Neural cell (in vitro differentiated cells): ENCODE data around the gene ACP4. TPM values are rescaled to one million over a fixed set of nuclear protein-coding genes. Genes with fewer than 3 reads are reported as not detected.

Experiments used
- H2AFZ ChIP-seq: fragments of 200-600, 300-800 bp; sonication (generic), shearing (Covaris generic); 2 replicates; pipeline ENCODE4 v1.6.0; 2014; ENCODE audit warnings: low read depth, mild to moderate bottlenecking, antibody characterized with exemption, low read length, moderate library complexity
- H3F3A ChIP-seq: fragments of 200-600 bp; shearing (Covaris generic); 2 replicates; pipeline ENCODE4 v1.6.1; 2016; ENCODE audit warnings: mild to moderate bottlenecking, moderate library complexity, mixed read lengths, antibody characterized with exemption, low read length; ENCODE audit not compliant: insufficient read depth, poor library complexity, severe bottlenecking
- H3K27ac ChIP-seq: fragments of 200-600, 300-800 bp; sonication (generic), shearing (Covaris generic); 2 replicates; pipeline ENCODE4 v1.5.1; 2014; ENCODE audit warnings: mild to moderate bottlenecking, low read length, moderate library complexity
- H3K27me3 ChIP-seq: fragments of 300-800, 200-600 bp; sonication (generic), shearing (Covaris generic); 2 replicates; pipeline ENCODE4 v1.6.0; 2014; ENCODE audit warnings: mild to moderate bottlenecking, low read depth, low read length, moderate library complexity; ENCODE audit not compliant: insufficient read depth
- H3K36me3 ChIP-seq: fragments of 300-800, 200-600 bp; sonication (generic), shearing (Covaris generic); 2 replicates; pipeline ENCODE4 v1.5.1; 2014; ENCODE audit warnings: mild to moderate bottlenecking, antibody characterized with exemption, low read length, moderate library complexity; ENCODE audit not compliant: insufficient read depth
- H3K4me2 ChIP-seq: fragments of 300-800, 200-600 bp; sonication (generic), shearing (Covaris generic); 2 replicates; pipeline ENCODE4 v1.6.0; 2014; ENCODE audit warnings: mild to moderate bottlenecking, low read length
- H3K4me3 ChIP-seq: fragments of 300-800, 200-600 bp; sonication (generic), shearing (Covaris generic); 2 replicates; pipeline ENCODE4 v1.5.1; 2014; ENCODE audit warnings: mild to moderate bottlenecking, low read length, moderate library complexity
- H3K79me2 ChIP-seq: fragments of 200-600 bp; shearing (Covaris generic); replicated peaks from 2 replicates; pipeline ENCODE4 v1.6.0; 2014; ENCODE audit warnings: mild to moderate bottlenecking, low read length, moderate library complexity; ENCODE audit not compliant: insufficient read depth
- H3K9ac ChIP-seq: fragments of 300-800, 200-600 bp; sonication (generic), shearing (Covaris generic); 2 replicates; pipeline ENCODE4 v1.6.1; 2016; ENCODE audit warnings: mild to moderate bottlenecking, low read length, mixed read lengths
- H3K9me2 ChIP-seq: fragments of 200-600 bp; shearing (Covaris generic); 2 replicates; pipeline ENCODE4 v1.6.1; 2016; ENCODE audit warnings: mild to moderate bottlenecking, low read length, mixed read lengths; ENCODE audit not compliant: insufficient read depth
- H3K9me3 ChIP-seq: fragments of 200-600, 300-800 bp; sonication (generic), shearing (Covaris generic); 2 replicates; pipeline ENCODE4 v1.6.1; 2016; ENCODE audit warnings: mild to moderate bottlenecking, mixed run types, low read length, moderate library complexity, mixed read lengths
- H4K20me1 ChIP-seq: fragments of 200-600 bp; shearing (Covaris generic); 2 replicates; pipeline ENCODE4 v1.6.1; 2016; ENCODE audit warnings: mild to moderate bottlenecking, mixed run types; ENCODE audit not compliant: insufficient read depth
- EZH2 ChIP-seq: fragments of 200-600, 300-800 bp; shearing (Covaris generic), sonication (generic); IDR thresholded peaks from 2 replicates; pipeline ENCODE4 v1.6.1; 2014; ENCODE audit warnings: antibody characterized with exemption, low read length, borderline replicate concordance, mild to moderate bottlenecking; ENCODE audit not compliant: insufficient read depth, poor library complexity, severe bottlenecking
- MXI1 ChIP-seq: fragments of 450-650 bp; conservative IDR thresholded peaks from 2 replicates; pipeline ENCODE4 v1.6.1; 2014; ENCODE audit warnings: antibody characterized with exemption, mild to moderate bottlenecking; ENCODE audit not compliant: poor library complexity, severe bottlenecking
- POLR2AphosphoS5 ChIP-seq: IDR thresholded peaks from 2 replicates; pipeline ENCODE4 v1.6.1; 2012
- RAD21 ChIP-seq: fragments of 450-650 bp; conservative IDR thresholded peaks from 2 replicates; pipeline ENCODE4 v1.6.1; 2014; ENCODE audit warnings: antibody characterized with exemption, mild to moderate bottlenecking, moderate library complexity
- SMC3 ChIP-seq: fragments of 450-650 bp; conservative IDR thresholded peaks from 2 replicates; pipeline ENCODE4 v1.6.1; 2014; ENCODE audit warnings: antibody characterized with exemption, mild to moderate bottlenecking, moderate library complexity; ENCODE audit not compliant: poor library complexity
- TAF1 ChIP-seq: IDR thresholded peaks from 2 replicates; pipeline ENCODE4 v1.6.1; 2012; ENCODE audit warnings: low read depth
- polyA plus RNA-seq: library from polyadenylated mRNA; depleted of rRNA; stranded (reverse); fragments of >200 nt; gene quantifications from 2 replicates; pipeline ENCODE4 v1.2.3, GENCODE V29; 2014
- TF ChIP-seq, protein P1 (sequence below): fragments of 450-650 bp; IDR thresholded peaks from 2 replicates; pipeline ENCODE4 v1.5.1; 2014; ENCODE audit warnings: antibody characterized with exemption, mild to moderate bottlenecking, moderate library complexity; ENCODE audit not compliant: poor library complexity, severe bottlenecking
- TF ChIP-seq, protein P2 (sequence below): IDR thresholded peaks from 2 replicates; pipeline ENCODE4 v1.6.1; 2012; ENCODE audit warnings: borderline replicate concordance

ACP4 gene
- polyA plus RNA-seq, 1 donor from 2014 or later = not detected

GRCh38 chr19:50801107-50801506 is 10.9 kb downstream of the ACP4 start:
- H3F3A ChIP-seq = no peaks in the 10 kb centered on the region
- no peak overlapping the region for H3K4me2 ChIP-seq
- H3K27ac ChIP-seq = no peak overlapping the region
- no peaks in the 10 kb centered on the region for H3K9me3 ChIP-seq
- H3K79me2 ChIP-seq = peaks cover 22% of the 10 kb centered on the region
- TF ChIP-seq RAD21 = no peak
- TF ChIP-seq, protein P1, sequence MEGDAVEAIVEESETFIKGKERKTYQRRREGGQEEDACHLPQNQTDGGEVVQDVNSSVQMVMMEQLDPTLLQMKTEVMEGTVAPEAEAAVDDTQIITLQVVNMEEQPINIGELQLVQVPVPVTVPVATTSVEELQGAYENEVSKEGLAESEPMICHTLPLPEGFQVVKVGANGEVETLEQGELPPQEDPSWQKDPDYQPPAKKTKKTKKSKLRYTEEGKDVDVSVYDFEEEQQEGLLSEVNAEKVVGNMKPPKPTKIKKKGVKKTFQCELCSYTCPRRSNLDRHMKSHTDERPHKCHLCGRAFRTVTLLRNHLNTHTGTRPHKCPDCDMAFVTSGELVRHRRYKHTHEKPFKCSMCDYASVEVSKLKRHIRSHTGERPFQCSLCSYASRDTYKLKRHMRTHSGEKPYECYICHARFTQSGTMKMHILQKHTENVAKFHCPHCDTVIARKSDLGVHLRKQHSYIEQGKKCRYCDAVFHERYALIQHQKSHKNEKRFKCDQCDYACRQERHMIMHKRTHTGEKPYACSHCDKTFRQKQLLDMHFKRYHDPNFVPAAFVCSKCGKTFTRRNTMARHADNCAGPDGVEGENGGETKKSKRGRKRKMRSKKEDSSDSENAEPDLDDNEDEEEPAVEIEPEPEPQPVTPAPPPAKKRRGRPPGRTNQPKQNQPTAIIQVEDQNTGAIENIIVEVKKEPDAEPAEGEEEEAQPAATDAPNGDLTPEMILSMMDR = no peak
- H2AFZ ChIP-seq = no peak overlapping the region
- H3K36me3 ChIP-seq = no peaks in the 10 kb centered on the region
- H3K27me3 ChIP-seq = no peaks in the 10 kb centered on the region
- no peaks in the 10 kb centered on the region for H4K20me1 ChIP-seq
- no peak overlapping the region for H3K4me3 ChIP-seq
- H3K9me2 ChIP-seq = no peaks in the 10 kb centered on the region
- no peak overlapping the region for H3K9ac ChIP-seq

- peak overlapping the region; percentile 75 for H2AFZ ChIP-seq
These were observed 13.6 kb downstream of the ACP4 start for GRCh38 chr19:50803633-50804419.

More at GRCh38 chr19:50803633-50804419, 13.6 kb downstream of the ACP4 start:
- Histone ChIP-seq H3K27me3 (no peaks in the 10 kb centered on the region), H3K9me2 (no peaks in the 10 kb centered on the region), H3K4me3 (peak overlapping the region; percentile 96), H3K27ac (peak overlapping the region; percentile 97), H3F3A (no peaks in the 10 kb centered on the region), H3K4me2 (peak overlapping the region; percentile 95), H3K9ac (peak overlapping the region; percentile 83), H3K79me2 (peaks cover 22% of the 10 kb centered on the region), H3K36me3 (no peaks in the 10 kb centered on the region), H3K9me3 (no peaks in the 10 kb centered on the region), H4K20me1 (no peaks in the 10 kb centered on the region)
- TF ChIP-seq POLR2AphosphoS5 (no peak), SMC3 (no peak), TAF1 (no peak), EZH2 (no peak), MXI1 (no peak), RAD21 (no peak)
- TF ChIP-seq, protein P2, sequence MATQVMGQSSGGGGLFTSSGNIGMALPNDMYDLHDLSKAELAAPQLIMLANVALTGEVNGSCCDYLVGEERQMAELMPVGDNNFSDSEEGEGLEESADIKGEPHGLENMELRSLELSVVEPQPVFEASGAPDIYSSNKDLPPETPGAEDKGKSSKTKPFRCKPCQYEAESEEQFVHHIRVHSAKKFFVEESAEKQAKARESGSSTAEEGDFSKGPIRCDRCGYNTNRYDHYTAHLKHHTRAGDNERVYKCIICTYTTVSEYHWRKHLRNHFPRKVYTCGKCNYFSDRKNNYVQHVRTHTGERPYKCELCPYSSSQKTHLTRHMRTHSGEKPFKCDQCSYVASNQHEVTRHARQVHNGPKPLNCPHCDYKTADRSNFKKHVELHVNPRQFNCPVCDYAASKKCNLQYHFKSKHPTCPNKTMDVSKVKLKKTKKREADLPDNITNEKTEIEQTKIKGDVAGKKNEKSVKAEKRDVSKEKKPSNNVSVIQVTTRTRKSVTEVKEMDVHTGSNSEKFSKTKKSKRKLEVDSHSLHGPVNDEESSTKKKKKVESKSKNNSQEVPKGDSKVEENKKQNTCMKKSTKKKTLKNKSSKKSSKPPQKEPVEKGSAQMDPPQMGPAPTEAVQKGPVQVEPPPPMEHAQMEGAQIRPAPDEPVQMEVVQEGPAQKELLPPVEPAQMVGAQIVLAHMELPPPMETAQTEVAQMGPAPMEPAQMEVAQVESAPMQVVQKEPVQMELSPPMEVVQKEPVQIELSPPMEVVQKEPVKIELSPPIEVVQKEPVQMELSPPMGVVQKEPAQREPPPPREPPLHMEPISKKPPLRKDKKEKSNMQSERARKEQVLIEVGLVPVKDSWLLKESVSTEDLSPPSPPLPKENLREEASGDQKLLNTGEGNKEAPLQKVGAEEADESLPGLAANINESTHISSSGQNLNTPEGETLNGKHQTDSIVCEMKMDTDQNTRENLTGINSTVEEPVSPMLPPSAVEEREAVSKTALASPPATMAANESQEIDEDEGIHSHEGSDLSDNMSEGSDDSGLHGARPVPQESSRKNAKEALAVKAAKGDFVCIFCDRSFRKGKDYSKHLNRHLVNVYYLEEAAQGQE = no peak
